ENCODE results near the gene ANO10.

DNA sequence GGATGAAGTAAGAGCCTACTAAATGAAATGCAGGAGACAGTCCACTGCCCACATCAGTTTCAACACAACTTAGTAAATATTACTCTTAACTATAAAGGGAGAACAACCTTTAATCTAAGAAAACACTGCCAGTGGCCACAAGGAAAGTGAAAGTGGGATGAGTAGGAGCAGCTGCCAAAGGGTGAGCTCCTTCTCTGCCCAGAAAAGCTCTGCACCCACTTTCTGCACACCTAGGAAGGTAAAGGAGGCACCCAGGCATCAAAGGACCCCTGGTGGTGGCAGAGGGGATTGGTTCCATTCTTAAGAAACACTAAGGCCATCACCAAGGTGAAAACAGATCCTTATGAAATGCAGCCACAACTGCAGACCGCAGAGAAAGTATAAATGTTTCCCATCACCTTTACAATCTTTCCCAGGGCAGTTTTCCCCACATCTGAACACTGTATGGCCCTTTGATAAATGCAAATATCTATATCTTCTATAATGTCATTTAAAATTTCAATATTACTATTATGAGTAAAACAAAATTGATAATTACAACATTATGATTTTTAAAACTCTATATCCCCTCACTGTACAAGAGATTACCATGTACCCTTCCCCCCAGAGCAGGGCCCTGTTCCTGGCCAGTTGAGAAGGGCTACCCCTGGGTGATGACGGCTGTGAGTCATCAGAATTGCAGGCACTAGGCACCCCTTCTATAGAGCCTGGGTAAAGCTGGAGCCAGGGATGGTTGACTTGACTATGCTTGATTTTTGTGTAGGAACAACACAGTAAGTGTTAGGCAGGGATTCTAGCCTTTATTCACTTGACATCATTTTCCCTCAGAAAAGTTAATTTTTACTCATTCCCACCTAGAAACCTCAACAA is 243.5 kb downstream of the ANO10 start:
- TF ChIP-seq CTCF (IDR thresholded peaks at IDR 0.05; ENCODE audit: poor library complexity, severe bottlenecking) (peak; percentile 35), POLR2AphosphoS5 (IDR thresholded peaks at IDR 0.05) (no peak), SMC3 (conservative IDR thresholded peaks at IDR 0.05; ENCODE audit: poor library complexity) (no peak), RAD21 (conservative IDR thresholded peaks at IDR 0.05) (no peak), MXI1 (conservative IDR thresholded peaks at IDR 0.05; ENCODE audit: poor library complexity, severe bottlenecking) (no peak), TAF1 (IDR thresholded peaks at IDR 0.05; ENCODE audit: low read depth) (no peak), EP300 (conservative IDR thresholded peaks at IDR 0.05; ENCODE audit: poor library complexity, severe bottlenecking) (no peak)
- TF ChIP-seq, protein P1, sequence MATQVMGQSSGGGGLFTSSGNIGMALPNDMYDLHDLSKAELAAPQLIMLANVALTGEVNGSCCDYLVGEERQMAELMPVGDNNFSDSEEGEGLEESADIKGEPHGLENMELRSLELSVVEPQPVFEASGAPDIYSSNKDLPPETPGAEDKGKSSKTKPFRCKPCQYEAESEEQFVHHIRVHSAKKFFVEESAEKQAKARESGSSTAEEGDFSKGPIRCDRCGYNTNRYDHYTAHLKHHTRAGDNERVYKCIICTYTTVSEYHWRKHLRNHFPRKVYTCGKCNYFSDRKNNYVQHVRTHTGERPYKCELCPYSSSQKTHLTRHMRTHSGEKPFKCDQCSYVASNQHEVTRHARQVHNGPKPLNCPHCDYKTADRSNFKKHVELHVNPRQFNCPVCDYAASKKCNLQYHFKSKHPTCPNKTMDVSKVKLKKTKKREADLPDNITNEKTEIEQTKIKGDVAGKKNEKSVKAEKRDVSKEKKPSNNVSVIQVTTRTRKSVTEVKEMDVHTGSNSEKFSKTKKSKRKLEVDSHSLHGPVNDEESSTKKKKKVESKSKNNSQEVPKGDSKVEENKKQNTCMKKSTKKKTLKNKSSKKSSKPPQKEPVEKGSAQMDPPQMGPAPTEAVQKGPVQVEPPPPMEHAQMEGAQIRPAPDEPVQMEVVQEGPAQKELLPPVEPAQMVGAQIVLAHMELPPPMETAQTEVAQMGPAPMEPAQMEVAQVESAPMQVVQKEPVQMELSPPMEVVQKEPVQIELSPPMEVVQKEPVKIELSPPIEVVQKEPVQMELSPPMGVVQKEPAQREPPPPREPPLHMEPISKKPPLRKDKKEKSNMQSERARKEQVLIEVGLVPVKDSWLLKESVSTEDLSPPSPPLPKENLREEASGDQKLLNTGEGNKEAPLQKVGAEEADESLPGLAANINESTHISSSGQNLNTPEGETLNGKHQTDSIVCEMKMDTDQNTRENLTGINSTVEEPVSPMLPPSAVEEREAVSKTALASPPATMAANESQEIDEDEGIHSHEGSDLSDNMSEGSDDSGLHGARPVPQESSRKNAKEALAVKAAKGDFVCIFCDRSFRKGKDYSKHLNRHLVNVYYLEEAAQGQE (IDR thresholded peaks at IDR 0.05; ENCODE audit: borderline replicate concordance), result no peak

All from neural cell (in vitro differentiated cells).